ENCODE results near the gene ABCA10. TPM values are rescaled to one million over a fixed set of nuclear protein-coding genes. Genes with fewer than 3 reads are reported as not detected.

ABCA10 gene
- total RNA-seq, 1 donor from 2014 or later, result 17.7 TPM

GRCh38 chr17:69144331-69145255 lies 84.0 kb downstream of the ABCA10 start:
- Histone ChIP-seq H3K9me3 (ENCODE audit: control insufficient read depth in 3 of 3, low read length in 3 of 3) (no peaks in the 10 kb centered on the region), H3K27ac (ENCODE audit: low read depth, low read length) (no peak overlapping the region), H3K36me3 (ENCODE audit: control insufficient read depth in 3 of 3, insufficient read depth in 3 of 3, low read length in 3 of 3) (peaks cover 4 to 12% (median 8%) of the 10 kb centered on the region in 3 donors), H3K4me1 (ENCODE audit: control insufficient read depth in 3 of 3, insufficient read depth in 3 of 3, low read length in 3 of 3) (no peaks in the 10 kb centered on the region), H3K4me3 (ENCODE audit: low read length in 3 of 3) (no peak overlapping the region), H3K9ac (ENCODE audit: low read depth in 1 of 3, low read length in 3 of 3) (no peak overlapping the region), H3K27me3 (ENCODE audit: control insufficient read depth in 3 of 3, insufficient read depth in 3 of 3, low read length in 3 of 3) (no peaks in the 10 kb centered on the region)

GRCh38 chr17:69143683-69144231 lies 84.9 kb downstream of the ABCA10 start:
- no peak overlapping the region for H3K4me3 ChIP-seq (ENCODE audit: low read length in 3 of 3)
- no peak overlapping the region for H3K27ac ChIP-seq (ENCODE audit: low read depth, low read length)

GRCh38 chr17:69143151-69143550 lies 85.5 kb downstream of the ABCA10 start:
- Histone ChIP-seq H3K36me3 (ENCODE audit: control insufficient read depth in 3 of 3, insufficient read depth in 3 of 3, low read length in 3 of 3) (no peaks in the 10 kb centered on the region), H3K27me3 (ENCODE audit: control insufficient read depth in 3 of 3, insufficient read depth in 3 of 3, low read length in 3 of 3) (no peaks in the 10 kb centered on the region), H3K27ac (ENCODE audit: low read depth, low read length) (no peak overlapping the region), H3K4me3 (ENCODE audit: low read length in 3 of 3) (no peak overlapping the region), H3K9me3 (ENCODE audit: control insufficient read depth in 3 of 3, low read length in 3 of 3) (no peaks in the 10 kb centered on the region), H3K9ac (ENCODE audit: low read depth in 1 of 3, low read length in 3 of 3) (no peak overlapping the region), H3K4me1 (ENCODE audit: control insufficient read depth in 3 of 3, insufficient read depth in 3 of 3, low read length in 3 of 3) (no peaks in the 10 kb centered on the region)

More at GRCh38 chr17:69143683-69144231, 84.9 kb downstream of the ABCA10 start:
- Histone ChIP-seq H3K27me3 (ENCODE audit: control insufficient read depth in 3 of 3, insufficient read depth in 3 of 3, low read length in 3 of 3) (no peaks in the 10 kb centered on the region), H3K9me3 (ENCODE audit: control insufficient read depth in 3 of 3, low read length in 3 of 3) (no peaks in the 10 kb centered on the region), H3K9ac (ENCODE audit: low read depth in 1 of 3, low read length in 3 of 3) (no peak overlapping the region), H3K36me3 (ENCODE audit: control insufficient read depth in 3 of 3, insufficient read depth in 3 of 3, low read length in 3 of 3) (peaks cover 0 to 4% (median 2%) of the 10 kb centered on the region in 3 donors), H3K4me1 (ENCODE audit: control insufficient read depth in 3 of 3, insufficient read depth in 3 of 3, low read length in 3 of 3) (no peaks in the 10 kb centered on the region)

DNA sequence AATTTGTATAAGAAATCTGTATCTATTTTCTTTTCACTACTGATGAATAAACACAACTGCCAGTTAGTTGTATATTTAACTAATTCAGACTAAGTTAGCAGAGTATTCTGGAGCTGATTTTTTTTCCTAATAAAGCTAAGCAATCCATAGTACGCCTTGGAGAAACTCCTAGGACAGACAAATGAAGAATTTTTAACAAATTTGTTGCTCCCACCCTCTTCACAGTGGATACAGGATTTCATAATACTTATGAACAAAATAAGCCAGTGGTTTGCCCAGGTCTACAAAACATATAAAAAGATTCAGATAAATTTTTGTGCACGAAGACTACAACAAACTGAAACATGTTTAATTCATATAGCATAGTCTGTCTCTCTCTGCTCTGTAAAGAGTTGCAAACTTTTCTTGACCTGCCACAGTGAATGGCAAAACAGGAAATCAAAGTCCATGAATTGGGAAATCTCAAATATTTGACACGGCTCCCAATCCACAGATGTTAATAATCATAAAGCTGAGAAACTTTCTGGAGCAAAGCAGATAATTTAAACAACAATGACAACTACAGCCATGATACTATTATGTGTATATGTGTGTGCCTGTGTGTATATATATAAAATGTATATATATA lies 86.3 kb downstream of the ABCA10 start:
- H3K27me3 ChIP-seq (ENCODE audit: control insufficient read depth in 3 of 3, insufficient read depth in 3 of 3, low read length in 3 of 3), result no peaks in the 10 kb centered on the region
- H3K9ac ChIP-seq (ENCODE audit: low read depth in 1 of 3, low read length in 3 of 3), result no peak overlapping the region
- no peaks in the 10 kb centered on the region for H3K4me1 ChIP-seq (ENCODE audit: control insufficient read depth in 3 of 3, insufficient read depth in 3 of 3, low read length in 3 of 3)
- H3K36me3 ChIP-seq (ENCODE audit: control insufficient read depth in 3 of 3, insufficient read depth in 3 of 3, low read length in 3 of 3), result peaks cover 0 to 6% (median 4%) of the 10 kb centered on the region in 3 donors
- no peaks in the 10 kb centered on the region for H3K9me3 ChIP-seq (ENCODE audit: control insufficient read depth in 3 of 3, low read length in 3 of 3)
- H3K4me3 ChIP-seq (ENCODE audit: low read length in 3 of 3), result peak overlapping the region in 1 of 3 donors; percentile 65
- H3K27ac ChIP-seq (ENCODE audit: low read depth, low read length), result no peak overlapping the region

DNA sequence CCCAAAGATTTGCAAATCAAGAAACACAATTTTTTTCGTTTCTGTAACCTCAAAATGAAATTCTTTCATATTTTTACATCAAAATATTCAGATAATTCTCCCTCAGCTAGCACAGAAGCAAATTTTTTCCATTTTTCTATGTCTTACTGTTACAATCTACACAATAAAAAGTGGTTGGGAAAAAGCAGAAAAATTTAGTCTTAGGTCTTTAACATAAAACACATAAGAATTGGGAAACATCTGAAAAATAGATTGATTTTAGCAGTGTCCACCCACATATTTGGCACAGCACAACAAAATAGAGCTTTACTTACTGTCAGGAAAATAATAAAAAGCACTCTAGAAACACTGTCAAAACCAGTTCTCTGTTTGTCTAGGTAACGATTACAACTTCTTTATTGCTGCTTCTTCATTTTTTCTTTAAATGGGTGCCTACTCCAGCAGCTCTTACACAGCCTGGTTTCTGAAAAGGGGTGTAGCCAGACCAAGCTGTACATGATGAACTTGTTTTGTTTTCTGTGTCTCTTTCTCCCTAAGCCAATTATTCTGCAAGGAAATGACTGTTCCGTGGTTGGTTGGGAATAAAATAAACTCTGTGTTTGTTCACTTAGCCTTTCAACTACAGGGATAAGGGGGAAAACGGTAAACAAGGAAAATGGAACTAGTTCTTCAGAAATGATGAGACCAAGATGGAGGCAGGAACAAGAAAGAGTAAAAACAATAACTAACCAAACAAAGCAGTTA lies 87.0 kb downstream of the ABCA10 start, which contains the start of gene ABCA6:
ABCA6 (minus strand) TSS at position 465 of the 744 bp plus-strand sequence. CDS start 1,192 bp downstream, outside the sequence.
- Histone ChIP-seq H3K4me3 (ENCODE audit: low read length in 3 of 3) (peak within 1 kb of the TSS in 2 of 3 donors; percentile 24 to 65), H3K27ac (ENCODE audit: low read depth, low read length) (peak within 1 kb of the TSS; percentile 37), H3K27me3 (ENCODE audit: control insufficient read depth in 3 of 3, insufficient read depth in 3 of 3, low read length in 3 of 3) (no peaks in the 10 kb centered on the region), H3K9ac (ENCODE audit: low read depth in 1 of 3, low read length in 3 of 3) (peak within 1 kb of the TSS in 1 of 3 donors; percentile 33), H3K36me3 (ENCODE audit: control insufficient read depth in 3 of 3, insufficient read depth in 3 of 3, low read length in 3 of 3) (peaks cover 0 to 10% (median 5%) of the 10 kb centered on the region in 3 donors), H3K4me1 (ENCODE audit: control insufficient read depth in 3 of 3, insufficient read depth in 3 of 3, low read length in 3 of 3) (no peaks in the 10 kb centered on the region), H3K9me3 (ENCODE audit: control insufficient read depth in 3 of 3, low read length in 3 of 3) (no peaks in the 10 kb centered on the region)

DNA sequence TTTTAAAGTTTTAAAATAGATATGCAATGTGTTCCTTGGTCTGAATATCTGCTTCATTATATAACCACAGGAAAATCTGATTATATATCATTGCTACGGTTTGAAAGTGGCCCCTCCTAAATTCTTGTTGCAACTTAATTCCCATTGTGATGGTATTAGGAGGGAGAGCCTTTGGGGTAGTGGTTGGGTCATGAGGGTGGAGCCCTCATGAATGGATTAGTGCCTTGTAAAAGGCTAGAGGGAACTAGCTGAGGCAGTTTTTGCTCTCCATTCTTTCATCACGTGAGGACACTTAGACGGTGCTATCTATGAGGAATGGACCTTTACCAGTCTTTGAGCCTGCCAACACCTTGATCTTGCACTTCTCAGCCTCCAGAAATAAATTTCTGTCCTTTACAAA lies 94.5 kb downstream of the ABCA10 start:
- Histone ChIP-seq H3K36me3 (ENCODE audit: control insufficient read depth in 3 of 3, insufficient read depth in 3 of 3, low read length in 3 of 3) (peaks cover 0 to 31% (median 18%) of the 10 kb centered on the region in 3 donors), H3K27ac (ENCODE audit: low read depth, low read length) (no peak overlapping the region), H3K4me1 (ENCODE audit: control insufficient read depth in 3 of 3, insufficient read depth in 3 of 3, low read length in 3 of 3) (no peaks in the 10 kb centered on the region), H3K4me3 (ENCODE audit: low read length in 3 of 3) (no peak overlapping the region), H3K9ac (ENCODE audit: low read depth in 1 of 3, low read length in 3 of 3) (no peak overlapping the region), H3K27me3 (ENCODE audit: control insufficient read depth in 3 of 3, insufficient read depth in 3 of 3, low read length in 3 of 3) (no peaks in the 10 kb centered on the region), H3K9me3 (ENCODE audit: control insufficient read depth in 3 of 3, low read length in 3 of 3) (no peaks in the 10 kb centered on the region)

DNA sequence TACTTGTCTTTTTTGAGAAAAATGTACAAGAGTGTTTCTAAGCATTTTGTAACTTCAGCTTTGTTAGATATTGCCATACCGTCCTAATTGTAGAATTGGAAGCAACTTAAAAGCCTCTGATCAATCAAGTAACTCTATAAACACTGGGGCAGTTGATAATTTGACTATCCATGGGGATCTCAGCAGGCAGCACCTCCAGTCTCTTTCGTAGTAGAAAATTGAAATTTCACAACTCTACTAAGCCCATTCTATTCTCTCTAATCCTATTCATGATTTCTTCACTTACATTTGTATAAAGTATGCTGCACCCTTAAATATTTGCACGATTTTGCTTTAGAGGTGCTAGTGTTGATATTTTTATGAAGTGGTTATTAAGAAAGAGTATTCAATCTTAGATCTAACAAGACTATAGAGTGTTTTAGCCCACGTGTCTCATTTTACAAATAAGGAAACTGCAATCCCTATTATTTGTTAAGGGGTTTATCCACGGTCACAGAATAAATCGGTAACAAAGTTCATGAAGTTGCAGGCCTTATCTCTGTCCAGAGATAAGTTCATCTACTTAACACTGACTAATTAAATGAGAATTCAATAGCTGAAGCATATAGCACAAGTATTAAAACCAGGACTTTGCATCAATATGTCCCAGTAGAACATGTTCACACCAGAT lies 97.9 kb downstream of the ABCA10 start:
- H3K27ac ChIP-seq (ENCODE audit: low read depth, low read length), result no peak overlapping the region
- peaks cover 0 to 21% (median 21%) of the 10 kb centered on the region in 3 donors for H3K36me3 ChIP-seq (ENCODE audit: control insufficient read depth in 3 of 3, insufficient read depth in 3 of 3, low read length in 3 of 3)
- no peak overlapping the region for H3K4me3 ChIP-seq (ENCODE audit: low read length in 3 of 3)
- H3K9me3 ChIP-seq (ENCODE audit: control insufficient read depth in 3 of 3, low read length in 3 of 3), result no peaks in the 10 kb centered on the region
- H3K4me1 ChIP-seq (ENCODE audit: control insufficient read depth in 3 of 3, insufficient read depth in 3 of 3, low read length in 3 of 3), result no peaks in the 10 kb centered on the region
- no peak overlapping the region for H3K9ac ChIP-seq (ENCODE audit: low read depth in 1 of 3, low read length in 3 of 3)
- H3K27me3 ChIP-seq (ENCODE audit: control insufficient read depth in 3 of 3, insufficient read depth in 3 of 3, low read length in 3 of 3), result no peaks in the 10 kb centered on the region

- no peaks in the 10 kb centered on the region for H3K9me3 ChIP-seq (ENCODE audit: control insufficient read depth in 3 of 3, low read length in 3 of 3)
- no peak overlapping the region for H3K4me3 ChIP-seq (ENCODE audit: low read length in 3 of 3)
- peaks cover 0 to 3% (median 0%) of the 10 kb centered on the region in 3 donors for H3K4me1 ChIP-seq (ENCODE audit: control insufficient read depth in 3 of 3, insufficient read depth in 3 of 3, low read length in 3 of 3)
- no peaks in the 10 kb centered on the region for H3K27me3 ChIP-seq (ENCODE audit: control insufficient read depth in 3 of 3, insufficient read depth in 3 of 3, low read length in 3 of 3)
- peaks cover 7 to 13% (median 10%) of the 10 kb centered on the region in 3 donors for H3K36me3 ChIP-seq (ENCODE audit: control insufficient read depth in 3 of 3, insufficient read depth in 3 of 3, low read length in 3 of 3)
- H3K9ac ChIP-seq (ENCODE audit: low read depth in 1 of 3, low read length in 3 of 3), result no peak overlapping the region
- H3K27ac ChIP-seq (ENCODE audit: low read depth, low read length), result no peak overlapping the region
Measured at GRCh38 chr17:69123626-69124025, 105.0 kb downstream of the ABCA10 start.

DNA sequence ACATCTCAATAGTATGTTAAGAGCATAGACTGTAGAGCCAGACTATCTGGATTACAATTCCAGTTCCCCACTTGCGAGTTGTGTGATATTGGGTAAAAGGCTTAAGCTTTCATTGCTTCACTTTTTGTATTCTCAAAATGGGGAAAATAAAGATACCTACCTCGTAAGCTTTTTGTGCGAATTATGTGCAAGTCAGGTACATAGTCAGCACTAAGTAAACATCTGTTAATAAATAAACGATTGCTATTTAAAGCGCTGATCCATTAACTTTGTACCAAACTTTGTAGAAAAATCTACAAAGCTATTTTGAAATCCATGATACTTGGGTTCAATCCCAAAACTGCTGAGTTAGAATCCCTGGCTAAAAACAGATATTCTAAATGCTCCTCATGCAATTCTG lies 106.6 kb downstream of the ABCA10 start:
- H3K9me3 ChIP-seq (ENCODE audit: control insufficient read depth in 3 of 3, low read length in 3 of 3), result no peaks in the 10 kb centered on the region
- H3K4me3 ChIP-seq (ENCODE audit: low read length in 3 of 3), result no peak overlapping the region
- H3K4me1 ChIP-seq (ENCODE audit: control insufficient read depth in 3 of 3, insufficient read depth in 3 of 3, low read length in 3 of 3), result peaks cover 2 to 11% (median 4%) of the 10 kb centered on the region in 3 donors
- H3K27ac ChIP-seq (ENCODE audit: low read depth, low read length), result no peak overlapping the region
- no peaks in the 10 kb centered on the region for H3K27me3 ChIP-seq (ENCODE audit: control insufficient read depth in 3 of 3, insufficient read depth in 3 of 3, low read length in 3 of 3)
- no peak overlapping the region for H3K9ac ChIP-seq (ENCODE audit: low read depth in 1 of 3, low read length in 3 of 3)
- peaks cover 7 to 13% (median 8%) of the 10 kb centered on the region in 3 donors for H3K36me3 ChIP-seq (ENCODE audit: control insufficient read depth in 3 of 3, insufficient read depth in 3 of 3, low read length in 3 of 3)

Data from skeletal muscle tissue (tissue), 4 donors.